ENCODE data around the gene GRM8. TPM values are rescaled to one million over a fixed set of nuclear protein-coding genes. Genes with fewer than 3 reads are reported as not detected.

GRM8 gene
- total and polyA plus RNA-seq, 9 of the 15 experiments (the other 6 are each of a cell fraction or from before 2014, with no cell fraction given), result 0.13 TPM; not detected in 7

DNA sequence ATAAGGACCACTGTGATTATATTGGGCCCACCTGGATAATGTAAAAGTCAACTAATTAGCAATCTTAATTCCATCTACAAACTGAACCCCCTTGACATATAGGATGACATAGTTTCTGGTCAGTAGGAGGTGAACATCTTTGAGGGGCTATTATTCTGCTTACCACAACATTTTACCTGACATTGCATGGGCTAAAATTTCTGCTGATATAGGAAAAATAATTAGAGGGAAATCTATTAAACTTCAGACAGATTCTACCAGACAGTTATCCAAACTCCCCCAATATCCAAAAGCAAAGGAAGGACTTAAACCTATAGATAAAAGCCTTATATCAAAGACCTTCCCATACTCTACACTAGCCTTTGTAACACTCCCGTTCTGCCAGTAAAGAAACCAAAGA is 443.6 kb downstream of the GRM8 start:
- H3K4me3 ChIP-seq, result no peak overlapping the region
- H3K36me3 ChIP-seq (ENCODE audit: control insufficient read depth, insufficient read depth, low read length), result no peaks in the 10 kb centered on the region
- H3K27ac ChIP-seq (ENCODE audit: extremely low read depth, low read depth, low read length), result no peak overlapping the region
- no TSS peak for BruUV-seq (replicated peaks)
- H4K20me1 ChIP-seq (replicated peaks; ENCODE audit: control insufficient read depth, insufficient read depth, low read length), result no peaks in the 10 kb centered on the region
- H3K9me3 ChIP-seq (replicated peaks; ENCODE audit: control insufficient read depth, insufficient read depth, low read depth, low read length), result no peaks in the 10 kb centered on the region
- H3K27me3 ChIP-seq (ENCODE audit: control insufficient read depth in 2 of 2, insufficient read depth in 2 of 2, low read length in 2 of 2), result no peaks in the 10 kb centered on the region
- POLR2A ChIA-PET, result no interaction called here
- in situ Hi-C loops (cut with MboI) (no loop called here), intact Hi-C loops (cut with micrococcal nuclease) (loop anchor here (10.0 kb wide), 3 partner anchors 596 to 1396 kb away; no protein-coding TSS in a partner anchor)
- H3K4me2 ChIP-seq (ENCODE audit: insufficient read depth, low read length), result no peak overlapping the region
- DNase-seq (ENCODE audit: extremely low read depth in 1 of 4, low spot score in 3 of 4), result no peak
- ATAC-seq, result no peak
- FAIRE-seq, result no peak
- WGBS (ENCODE audit: insufficient coverage, low coverage, missing lambda C conversion rate), result 0% methylated on average over 1 of the region's 1 CpG
- TF ChIP-seq, protein P1, sequence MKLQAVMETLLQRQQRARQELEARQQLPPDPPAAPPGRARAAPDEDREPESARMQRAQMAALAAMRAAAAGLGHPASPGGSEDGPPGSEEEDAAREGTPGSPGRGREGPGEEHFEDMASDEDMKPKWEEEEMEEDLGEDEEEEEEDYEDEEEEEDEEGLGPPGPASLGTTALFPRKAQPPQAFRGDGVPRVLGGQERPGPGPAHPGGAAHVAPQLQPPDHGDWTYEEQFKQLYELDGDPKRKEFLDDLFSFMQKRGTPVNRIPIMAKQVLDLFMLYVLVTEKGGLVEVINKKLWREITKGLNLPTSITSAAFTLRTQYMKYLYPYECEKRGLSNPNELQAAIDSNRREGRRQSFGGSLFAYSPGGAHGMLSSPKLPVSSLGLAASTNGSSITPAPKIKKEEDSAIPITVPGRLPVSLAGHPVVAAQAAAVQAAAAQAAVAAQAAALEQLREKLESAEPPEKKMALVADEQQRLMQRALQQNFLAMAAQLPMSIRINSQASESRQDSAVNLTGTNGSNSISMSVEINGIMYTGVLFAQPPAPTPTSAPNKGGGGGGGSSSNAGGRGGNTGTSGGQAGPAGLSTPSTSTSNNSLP (IDR thresholded peaks at IDR 0.05; ENCODE audit: borderline replicate concordance, low read depth, low read length), result no peak
- peak; percentile 42; the same call in 1 of the 2 replicates for TF ChIP-seq ZNF316 (IDR thresholded peaks at IDR 0.05)
- no peak for TF ChIP-seq KAT2B (IDR thresholded peaks at IDR 0.05; ENCODE audit: low read depth, low read length)
- H3K9me1 ChIP-seq (ENCODE audit: control insufficient read depth, insufficient read depth, low read length), result no peaks in the 10 kb centered on the region
- H3K79me2 ChIP-seq (ENCODE audit: control insufficient read depth, insufficient read depth, low read length), result no peaks in the 10 kb centered on the region
- no peak overlapping the region for H2AFZ ChIP-seq (ENCODE audit: low read depth, low read length)
- no peak overlapping the region for H3K9ac ChIP-seq (ENCODE audit: insufficient read depth in 1 of 2, low read depth in 2 of 2, low read length in 2 of 2)
- no peaks in the 10 kb centered on the region for H3K4me1 ChIP-seq (replicated peaks in 1 of 2; ENCODE audit: control insufficient read depth in 2 of 2, insufficient read depth in 2 of 2, low read length in 2 of 2)
- CTCF ChIA-PET (ENCODE audit: low intra/inter-chr PET ratio), result no interaction called here

DNA sequence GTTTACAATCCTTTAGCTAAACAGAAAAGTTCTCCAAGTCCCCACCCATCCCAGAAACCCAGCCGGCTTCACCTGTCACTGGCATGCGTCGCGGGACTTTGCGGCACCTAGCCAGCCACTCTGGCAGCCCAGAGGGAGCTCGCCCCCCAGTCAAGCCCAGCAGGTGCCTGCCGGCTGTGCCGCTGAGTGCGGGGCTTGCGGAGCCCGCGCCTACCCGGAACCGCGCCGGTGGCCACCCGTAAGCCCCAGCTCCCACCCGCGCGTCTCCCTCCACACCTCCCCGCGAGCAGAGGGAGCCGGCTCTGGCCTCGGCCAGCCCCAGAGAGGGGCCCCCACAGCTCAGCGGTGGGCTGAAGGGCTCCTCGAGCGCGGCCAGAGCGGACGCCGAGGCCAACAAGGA is 446.1 kb downstream of the GRM8 start:
- FAIRE-seq (no peak), ATAC-seq (no peak), DNase-seq (ENCODE audit: extremely low read depth in 1 of 4, low spot score in 3 of 4) (no peak)
- H3K4me2 ChIP-seq (ENCODE audit: insufficient read depth, low read length), result no peak overlapping the region
- no peak overlapping the region for H3K9ac ChIP-seq (ENCODE audit: insufficient read depth in 1 of 2, low read depth in 2 of 2, low read length in 2 of 2)
- H3K36me3 ChIP-seq (ENCODE audit: control insufficient read depth, insufficient read depth, low read length), result no peaks in the 10 kb centered on the region
- H3K27ac ChIP-seq (ENCODE audit: extremely low read depth, low read depth, low read length), result no peak overlapping the region
- TF ChIP-seq FOXJ3 (CRISPR knock-in tag; IDR thresholded peaks at IDR 0.05), result no peak
- WGBS (ENCODE audit: insufficient coverage, low coverage, missing lambda C conversion rate), result 9% methylated on average over 31 of the region's 31 CpGs
- H4K20me1 ChIP-seq (replicated peaks; ENCODE audit: control insufficient read depth, insufficient read depth, low read length), result no peaks in the 10 kb centered on the region
- POLR2A ChIA-PET, result interaction anchor here (1.0 kb wide), 1 partner anchor 12 kb away, joined by 3 read pairs; no protein-coding TSS in a partner anchor
- H3K79me2 ChIP-seq (ENCODE audit: control insufficient read depth, insufficient read depth, low read length), result no peaks in the 10 kb centered on the region
- intact Hi-C loops (cut with micrococcal nuclease), result loop anchor here (10.0 kb wide), 3 partner anchors 598 to 1398 kb away; no protein-coding TSS in a partner anchor
- no peaks in the 10 kb centered on the region for H3K9me1 ChIP-seq (ENCODE audit: control insufficient read depth, insufficient read depth, low read length)
- in situ Hi-C loops (cut with MboI), result no loop called here
- no peaks in the 10 kb centered on the region for H3K9me3 ChIP-seq (replicated peaks; ENCODE audit: control insufficient read depth, insufficient read depth, low read depth, low read length)
- CTCF ChIA-PET (ENCODE audit: low intra/inter-chr PET ratio), result no interaction called here
- H3K4me3 ChIP-seq, result no peak overlapping the region
- H3K27me3 ChIP-seq (ENCODE audit: control insufficient read depth in 2 of 2, insufficient read depth in 2 of 2, low read length in 2 of 2), result no peaks in the 10 kb centered on the region
- H2AFZ ChIP-seq (ENCODE audit: low read depth, low read length), result no peak overlapping the region
- BruUV-seq (replicated peaks), result no TSS peak
- no peaks in the 10 kb centered on the region for H3K4me1 ChIP-seq (replicated peaks in 1 of 2; ENCODE audit: control insufficient read depth in 2 of 2, insufficient read depth in 2 of 2, low read length in 2 of 2)

Data from K562 (cell line).